Measurements from ENCODE around the gene RRM2. TPM values are rescaled to one million over a fixed set of nuclear protein-coding genes. Genes with fewer than 3 reads are reported as not detected.
"Not testable (repeated sequence)": the region's sequence is repeated elsewhere in the genome, so short reads cannot be mapped to it uniquely, and the experiment has no call there.

The RRM2 gene
- total RNA-seq, 1 donor from 2014 or later, result 9.3 TPM

- Mint-ChIP-seq H3K4me1 (peaks cover 8% of the 10 kb centered on the region), H3K4me3 (no peak overlapping the region), H3K27ac (no peak overlapping the region), H3K27me3 (peaks cover 29% of the 10 kb centered on the region), H3K36me3 (ENCODE audit: low read depth) (no peaks in the 10 kb centered on the region), H3K9me3 (no peaks in the 10 kb centered on the region)
- POLR2A ChIA-PET, result no interaction called here
- ATAC-seq (ENCODE audit: low read depth) (no peak), DNase-seq (no peak)
- no peak for TF ChIP-seq CTCF (IDR thresholded peaks at IDR 0.05)
- CTCF ChIA-PET, result interaction anchor here (1.2 to 1.6 kb wide), 3 partner anchors 16 to 345 kb away, joined by 3 to 6 read pairs (median 3); no protein-coding TSS in a partner anchor
- intact Hi-C loops (cut with micrococcal nuclease), result no loop called here
These were observed 32.9 kb upstream of the RRM2 start for GRCh38 chr2:10089565-10090190.

GRCh38 chr2:10091182-10091888, 31.2 kb upstream of the RRM2 start:
- CTCF ChIA-PET, result interaction anchor here (2.5 kb wide), 1 partner anchor 19 kb away, joined by 21 read pairs; no protein-coding TSS in a partner anchor

GRCh38 chr2:10091889-10092244, 30.7 kb upstream of the RRM2 start:
- H3K9me3 Mint-ChIP-seq; DNase-seq; H3K4me1 Mint-ChIP-seq; H3K27ac Mint-ChIP-seq; intact Hi-C loops (cut with micrococcal nuclease); ATAC-seq (ENCODE audit: low read depth); H3K36me3 Mint-ChIP-seq (ENCODE audit: low read depth): not testable (repeated sequence)
- ChIA-PET POLR2A (interaction anchor here (0.9 to 1.0 kb wide), 2 partner anchors 9 to 249 kb away, joined by 3 read pairs; partner anchors contain the start of gene TAF1B), CTCF (interaction anchor here (2.5 kb wide), 1 partner anchor 20 kb away, joined by 21 read pairs; no protein-coding TSS in a partner anchor)
- H3K27me3 Mint-ChIP-seq, result peaks cover 23% of the 10 kb centered on the region
- H3K4me3 Mint-ChIP-seq, result peak overlapping the region; percentile 59

More at GRCh38 chr2:10091182-10091888, 31.2 kb upstream of the RRM2 start:
- no peak overlapping the region for H3K27ac Mint-ChIP-seq
- ATAC-seq (ENCODE audit: low read depth), result peak; percentile 56
- no peaks in the 10 kb centered on the region for H3K36me3 Mint-ChIP-seq (ENCODE audit: low read depth)
- peaks cover 23% of the 10 kb centered on the region for H3K27me3 Mint-ChIP-seq
- H3K9me3 Mint-ChIP-seq, result no peaks in the 10 kb centered on the region
- intact Hi-C loops (cut with micrococcal nuclease), result no loop called here
- POLR2A ChIA-PET, result interaction anchor here (1.0 kb wide), 1 partner anchor 248 kb away, joined by 3 read pairs; the partner anchor contains the start of gene TAF1B
- TF ChIP-seq CTCF (IDR thresholded peaks at IDR 0.05), result no peak
- H3K4me1 Mint-ChIP-seq, result peaks cover 8% of the 10 kb centered on the region
- no peak for DNase-seq
- H3K4me3 Mint-ChIP-seq, result peak overlapping the region; percentile 78

DNA sequence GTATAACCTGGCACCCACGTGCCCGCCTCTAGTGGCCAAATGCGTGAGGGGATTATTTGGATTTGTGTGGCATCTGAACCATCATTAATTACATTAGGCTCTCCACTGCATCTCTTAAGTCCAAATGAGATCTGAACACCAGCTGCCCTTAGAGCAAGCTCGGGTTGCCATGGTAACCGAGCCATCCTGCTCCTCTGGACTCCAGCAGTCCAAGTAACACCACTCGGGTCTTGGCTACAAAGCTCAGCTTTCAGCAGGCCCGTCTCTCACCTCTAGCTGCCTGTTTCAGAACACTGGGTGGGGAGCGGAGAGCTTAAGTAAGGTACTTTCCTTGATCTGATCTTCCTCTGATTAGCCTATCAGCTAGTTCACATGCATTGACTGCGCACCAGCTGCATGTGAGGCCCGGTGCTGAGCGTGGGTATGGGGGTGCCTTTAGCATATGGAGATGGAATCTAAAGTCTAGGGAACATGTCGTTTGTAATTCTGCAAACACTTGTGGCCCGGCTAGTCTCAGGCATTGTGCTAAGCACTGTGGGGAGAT, 28.2 kb upstream of the RRM2 start:
- H3K27ac Mint-ChIP-seq, result no peak overlapping the region
- H3K27me3 Mint-ChIP-seq, result peaks cover 23% of the 10 kb centered on the region
- intact Hi-C loops (cut with micrococcal nuclease), result no loop called here

GRCh38 chr2:10095175-10095574, 27.4 kb upstream of the RRM2 start:
- Mint-ChIP-seq H3K27me3 (peaks cover 20% of the 10 kb centered on the region), H3K27ac (no peak overlapping the region), H3K4me3 (no peak overlapping the region), H3K4me1 (peaks cover 5% of the 10 kb centered on the region), H3K36me3 (ENCODE audit: low read depth) (no peaks in the 10 kb centered on the region), H3K9me3 (no peaks in the 10 kb centered on the region)
- no peak for TF ChIP-seq CTCF (IDR thresholded peaks at IDR 0.05)
- CTCF ChIA-PET, result interaction anchor here (5.1 kb wide), 1 partner anchor 22 kb away, joined by 81 read pairs; no protein-coding TSS in a partner anchor
- intact Hi-C loops (cut with micrococcal nuclease), result no loop called here
- ATAC-seq (ENCODE audit: low read depth) (no peak), DNase-seq (no peak)
- POLR2A ChIA-PET, result no interaction called here

More for the DNA sequence above, 28.2 kb upstream of the RRM2 start:
- DNase-seq, result no peak
- TF ChIP-seq CTCF (IDR thresholded peaks at IDR 0.05), result no peak
- ChIA-PET POLR2A (no interaction called here), CTCF (interaction anchor here (5.1 kb wide), 1 partner anchor 21 kb away, joined by 81 read pairs; no protein-coding TSS in a partner anchor)
- no peak overlapping the region for H3K4me3 Mint-ChIP-seq
- H3K4me1 Mint-ChIP-seq, result peaks cover 10% of the 10 kb centered on the region
- ATAC-seq (ENCODE audit: low read depth), result no peak
- H3K36me3 Mint-ChIP-seq (ENCODE audit: low read depth), result no peaks in the 10 kb centered on the region
- H3K9me3 Mint-ChIP-seq, result no peaks in the 10 kb centered on the region

All from activated B cell treated with CpG ODN at 0.5 μM for 24 hours (primary cell).